Cardiac septum (tissue), 1 donor: ENCODE data around the gene MAP7D1. TPM values are rescaled to one million over a fixed set of nuclear protein-coding genes. Genes with fewer than 3 reads are reported as not detected.

ENCODE experiments used
- DNase-seq: peaks from one replicate; pipeline ENCODE4 v3.0.0-alpha.2; 2020; ENCODE audit warnings: low spot score
- intact Hi-C: fragments of 100-400 bp; cut with DNase I; formaldehyde crosslinking; loops from one replicate; pipeline ENCODE4 v1.14.0; 2022
- long read RNA-seq: library from polyadenylated mRNA; unstranded; transcript quantifications from one replicate; pipeline ENCODE4 v2.0.0, GENCODE V29; 2021
- total RNA-seq: library from RNA; stranded (reverse); fragmentation: NEBNext Ultra II Directional; extraction: Animal tissue kit (Norgen Biotek cat#: 25700); gene quantifications from one replicate; pipeline ENCODE4 v1.2.1, GENCODE V29; 2021
- donor health status: DM: no; HTN: no; CAD: no.

Gene MAP7D1
- 262 TPM for total RNA-seq
- long read RNA-seq, transcript MAP7D1-201 (16 exons, 3,456 nt): minor isoform, 18 of 357 reads
- long read RNA-seq, transcript MAP7D1-203 (18 exons, 3,238 nt): major isoform, 38 of 357 reads
- long read RNA-seq, partial matches to known transcripts: 189 of 357 reads
- long read RNA-seq, other reads (novel, unspliced or antisense): 108 of 357 reads

DNA sequence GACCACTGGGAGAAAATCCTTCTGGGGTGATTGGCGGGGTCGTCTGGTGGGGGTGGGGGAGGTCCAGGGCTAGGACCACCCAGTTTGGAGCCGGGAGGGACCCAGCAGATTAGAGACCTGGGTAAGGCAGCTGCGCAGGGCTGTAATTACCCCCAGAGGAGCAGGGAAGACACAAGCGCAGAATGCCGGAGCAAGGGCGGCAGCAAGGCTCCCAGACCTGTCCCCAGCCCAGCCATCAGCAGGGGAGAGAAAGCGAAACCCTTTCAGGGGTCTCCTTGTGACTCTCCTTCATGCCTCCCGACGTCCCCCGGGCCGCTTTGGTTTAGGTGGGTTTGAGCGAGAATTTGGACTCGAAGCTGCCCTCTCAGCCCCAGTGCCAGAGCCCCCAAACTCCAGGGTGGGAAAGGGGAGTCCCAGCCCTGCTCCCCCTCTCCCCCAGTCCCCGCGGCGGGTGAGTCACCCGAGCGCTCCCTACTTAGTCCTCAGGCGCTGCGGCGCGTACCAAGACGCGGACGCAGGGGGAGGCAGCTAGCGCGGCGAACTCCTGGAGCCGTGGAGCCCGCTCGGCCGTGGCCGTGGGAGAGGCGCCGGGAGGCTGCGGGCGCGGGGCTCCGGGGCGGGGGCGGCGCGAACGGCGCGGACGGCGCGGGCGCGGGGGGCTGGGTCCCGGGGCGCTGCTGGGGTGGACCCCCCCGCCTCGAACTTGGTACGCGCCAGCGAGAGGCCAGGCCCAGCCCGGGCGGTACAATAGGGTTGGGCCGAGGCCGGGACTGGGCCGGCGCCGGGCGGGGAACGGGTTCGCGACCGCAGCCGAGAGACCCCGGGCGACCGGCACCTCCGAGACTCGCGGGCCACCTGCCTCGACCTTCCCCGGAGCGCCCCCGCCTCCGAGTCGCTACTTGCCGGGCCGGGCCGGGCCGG lies at the start of gene MAP7D1:
MAP7D1 (plus strand) TSS at position 753 of the 921 bp plus-strand sequence. CDS start 258 bp downstream, outside the sequence.
- intact Hi-C loops: loop anchor here (2.0 kb wide), 3 partner anchors 19 to 231 kb away; partner anchors contain the start of gene THRAP3
- DNase-seq: peak; percentile 96

- no peak for DNase-seq
- intact Hi-C loops: no loop called here
Measured at GRCh38 chr1:36106269-36106668, 49.7 kb upstream of the MAP7D1 start.

- intact Hi-C loops: no loop called here
Measured at GRCh38 chr1:36107394-36107793, 48.6 kb upstream of the MAP7D1 start.

DNA sequence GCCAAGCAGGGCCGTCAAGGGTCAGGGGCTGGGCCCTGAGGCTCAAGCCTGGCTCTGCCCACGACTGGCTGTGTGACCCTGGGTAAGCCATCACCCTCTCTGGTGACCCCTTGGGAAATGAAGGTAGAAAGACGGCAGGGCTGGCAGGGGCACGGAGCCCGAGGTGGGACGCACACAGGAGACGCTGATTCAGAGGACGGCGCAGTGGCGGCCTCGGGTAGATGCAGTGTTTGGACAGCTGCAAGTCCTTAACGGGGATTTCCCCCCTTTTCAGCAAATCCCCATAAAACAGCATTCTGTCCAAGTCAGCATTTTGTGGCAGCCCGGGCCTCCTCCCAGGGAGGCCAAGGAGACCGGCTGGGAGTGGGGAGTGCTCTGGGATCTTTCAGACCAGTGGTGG lies 47.6 kb upstream of the MAP7D1 start:
- intact Hi-C loops: no loop called here
- DNase-seq: no peak

More at GRCh38 chr1:36107394-36107793, 48.6 kb upstream of the MAP7D1 start:
- DNase-seq: no peak

GRCh38 chr1:36109041-36109679 lies 46.8 kb upstream of the MAP7D1 start:
- intact Hi-C loops: no loop called here

DNA sequence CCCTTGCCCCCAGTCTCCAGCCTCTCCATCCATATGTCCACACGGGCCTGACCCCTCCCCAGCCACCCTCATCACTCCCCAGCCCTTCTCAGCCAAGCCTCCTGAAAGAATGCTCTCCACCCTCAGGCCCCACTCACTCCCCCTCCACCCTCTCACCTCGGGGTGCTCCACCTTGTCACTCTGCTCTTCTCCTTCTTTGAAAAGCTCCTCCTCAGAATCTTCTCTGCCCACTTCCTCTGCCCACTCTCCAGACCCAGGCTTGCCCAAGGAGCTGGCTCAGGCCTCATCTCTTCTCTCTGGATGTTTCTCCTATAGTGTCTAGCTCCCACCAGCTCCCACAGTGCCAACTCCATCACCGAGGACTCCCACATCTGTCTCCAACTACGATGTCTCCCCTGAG lies 44.8 kb upstream of the MAP7D1 start:
- no peak for DNase-seq
- intact Hi-C loops: no loop called here

More at GRCh38 chr1:36109041-36109679, 46.8 kb upstream of the MAP7D1 start:
- no peak for DNase-seq

GRCh38 chr1:36112823-36113222 lies 43.1 kb upstream of the MAP7D1 start:
- intact Hi-C loops: no loop called here
- no peak for DNase-seq

- intact Hi-C loops: no loop called here
- DNase-seq: no peak
Measured at GRCh38 chr1:36114371-36114770, 41.6 kb upstream of the MAP7D1 start.

DNA sequence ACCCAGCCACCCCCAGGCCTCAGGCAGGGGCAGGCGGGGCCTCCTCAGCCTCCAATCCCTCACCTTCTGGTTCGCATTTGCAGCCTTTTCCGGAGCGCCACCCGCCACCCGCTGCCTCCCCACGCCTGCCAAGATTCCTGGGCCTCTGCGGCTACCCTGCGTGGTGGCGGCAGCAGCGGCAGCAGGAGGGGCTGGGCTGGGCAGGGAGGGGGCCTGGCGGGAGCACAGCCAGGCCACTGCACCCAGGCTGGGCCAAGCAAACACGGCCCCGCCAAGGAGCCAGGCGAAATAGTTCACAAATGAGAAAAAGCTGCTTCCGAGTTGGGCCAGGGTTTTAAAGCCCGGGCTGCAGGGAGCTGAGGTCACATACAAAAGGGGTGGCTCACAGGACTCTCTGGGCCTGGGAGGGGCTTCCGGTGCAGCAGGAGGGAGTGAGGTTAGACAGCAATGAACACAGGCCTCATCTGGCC lies 40.7 kb upstream of the MAP7D1 start:
- no peak for DNase-seq
- intact Hi-C loops: no loop called here

DNA sequence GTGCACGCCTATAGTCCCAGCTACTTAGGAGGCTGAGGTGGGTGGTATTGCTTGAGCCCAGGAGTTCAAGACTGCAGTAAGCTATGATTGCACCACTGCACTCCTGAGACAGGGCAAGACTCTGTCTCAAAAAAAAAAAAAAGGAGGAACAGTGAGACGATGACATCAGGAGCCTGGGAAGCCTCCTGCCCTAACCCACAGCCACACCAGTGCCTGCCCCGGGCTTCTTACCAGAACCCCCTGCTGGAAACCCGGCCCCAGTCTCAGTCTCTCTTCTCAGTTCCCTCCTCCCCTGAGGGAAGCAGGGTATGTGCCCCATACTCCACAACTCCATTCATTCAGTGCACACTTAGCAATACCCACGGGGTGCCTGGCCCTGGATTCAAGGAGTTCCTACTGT lies 40.0 kb upstream of the MAP7D1 start:
- intact Hi-C loops: no loop called here
- DNase-seq: no peak

- intact Hi-C loops: no loop called here
- no peak for DNase-seq
Measured at GRCh38 chr1:36116901-36117300, 39.1 kb upstream of the MAP7D1 start.

DNA sequence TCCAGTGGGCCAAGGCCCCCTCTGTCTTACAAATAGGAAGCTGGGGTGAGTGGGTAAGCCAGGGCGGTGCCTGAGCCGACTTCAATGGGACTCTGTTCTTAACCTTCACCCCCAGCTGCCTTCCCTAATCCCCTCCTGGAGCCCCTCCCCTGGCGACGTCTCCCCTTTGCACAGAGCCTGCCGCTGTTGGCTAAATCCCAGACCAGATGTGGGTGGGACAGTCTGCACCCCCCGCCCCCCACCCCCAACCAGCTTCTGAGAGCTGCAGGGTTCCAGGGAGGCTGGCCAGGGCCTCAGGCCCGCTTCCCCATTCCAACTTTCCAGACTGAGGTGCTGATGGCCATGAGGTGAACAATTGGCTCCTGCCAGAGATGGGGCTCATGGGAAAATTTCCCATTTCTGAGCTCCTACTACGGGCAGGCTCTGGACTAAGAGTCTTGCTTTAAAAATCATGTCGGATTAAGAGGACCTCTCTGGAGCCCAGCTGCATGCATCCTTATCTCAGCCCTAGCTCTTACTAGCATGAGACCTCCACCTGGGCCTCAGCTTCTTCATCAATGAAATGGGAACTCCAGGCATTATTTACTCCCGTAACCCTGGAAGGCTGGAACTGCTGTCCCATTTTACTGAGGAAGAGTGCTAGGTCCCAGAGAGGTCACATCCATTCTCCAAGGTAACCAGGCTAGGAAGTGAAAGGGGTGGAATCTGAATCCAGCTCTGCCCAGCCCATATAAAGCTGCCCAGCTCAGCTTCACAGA lies 37.3 kb upstream of the MAP7D1 start:
- intact Hi-C loops: no loop called here
- DNase-seq: no peak

DNA sequence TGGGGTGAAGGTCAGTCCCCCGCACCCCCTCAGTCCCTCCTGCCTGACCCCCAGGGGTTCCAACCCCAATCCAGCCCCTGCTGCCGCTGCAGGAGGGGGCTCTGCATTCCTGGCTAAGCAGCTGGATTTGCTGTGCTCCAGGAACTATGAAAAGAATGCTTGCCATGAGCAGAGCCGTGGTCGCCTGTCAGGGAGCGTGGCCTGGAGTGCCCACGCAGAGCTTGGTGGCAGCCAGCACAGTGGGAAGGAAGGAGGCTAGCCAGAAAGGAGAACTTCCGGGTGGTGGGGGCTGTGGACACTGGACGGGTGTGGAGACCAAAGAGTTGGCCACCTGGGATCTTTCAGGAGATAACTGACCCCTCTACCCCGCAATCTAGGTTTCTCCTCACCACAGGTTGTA lies 36.5 kb upstream of the MAP7D1 start:
- intact Hi-C loops: no loop called here
- DNase-seq: no peak

GRCh38 chr1:36122062-36123030 lies 33.6 kb upstream of the MAP7D1 start:
- no peak for DNase-seq
- intact Hi-C loops: no loop called here

DNA sequence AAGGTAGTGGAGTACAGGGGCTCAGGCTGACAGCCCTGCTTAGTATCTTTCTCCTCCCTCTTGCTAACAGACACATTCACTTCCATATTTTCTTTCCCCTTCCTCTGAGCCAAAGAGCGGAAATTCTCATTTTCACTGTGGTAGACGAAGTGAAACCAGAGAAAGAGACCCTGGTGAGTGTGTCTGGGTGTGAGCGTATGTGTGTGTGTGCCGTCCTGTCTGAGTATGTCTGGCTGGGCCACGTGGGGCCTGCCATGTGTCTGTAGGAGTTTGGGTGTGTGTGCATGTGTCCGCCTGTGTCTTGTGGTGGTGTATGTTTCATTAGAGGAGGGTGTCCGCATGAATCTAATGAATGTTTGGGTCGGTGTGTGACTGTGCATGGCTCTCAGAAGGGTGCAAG lies 32.6 kb upstream of the MAP7D1 start:
- no peak for DNase-seq
- intact Hi-C loops: no loop called here

- no peak for DNase-seq
- intact Hi-C loops: no loop called here
Measured at GRCh38 chr1:36124404-36125128, 31.4 kb upstream of the MAP7D1 start.

- intact Hi-C loops: no loop called here
- DNase-seq: no peak
Measured at GRCh38 chr1:36125129-36125991, 30.6 kb upstream of the MAP7D1 start, which contains the start of gene COL8A2. Gene COL8A2, minus strand, starts transcription at chr1:36125222. Its CDS starts 24,980 bp downstream, at chr1:36100242.
